Heart left ventricle (tissue), 16 donors: ENCODE measurements around the gene WNT7A. TPM values are rescaled to one million over a fixed set of nuclear protein-coding genes. Genes with fewer than 3 reads are reported as not detected.

ENCODE experiments used
- ATAC-seq, 4 donors: fragments of 200-7000 bp; cut with Tn5 transposase; one replicate each; pipeline ENCODE4 v1.9.1; 2020 to 2022; ENCODE audit warnings: moderate library complexity in 4 of 4, mild to moderate bottlenecking in 3 of 4, moderate number of reproducible peaks in 1 of 4
- DNase-seq, 5 donors: peaks; one replicate each; pipeline ENCODE4 v3.0.0-alpha.2; 2020
- H3K27ac ChIP-seq, 12 donors: fragments of 200-600 bp; sonication (generic) in 4 of 12; one replicate each; pipeline versions ENCODE4 v1.5.0 to v1.8.0; 2016 to 2022; ENCODE audit warnings: mild to moderate bottlenecking in 2 of 12
- H3K27me3 ChIP-seq, 9 donors: fragments of 200-600 bp; sonication (generic) in 2 of 9; one replicate each; pipeline versions ENCODE4 v1.5.1 to v1.8.0; 2016 to 2022; ENCODE audit warnings: mild to moderate bottlenecking in 3 of 9
- H3K36me3 ChIP-seq, 9 donors: fragments of 200-600 bp; sonication (generic) in 2 of 9; one replicate each; pipeline versions ENCODE4 v1.5.0 to v1.8.0; 2018 to 2022; ENCODE audit warnings: mild to moderate bottlenecking in 2 of 9
- H3K4me1 ChIP-seq, 12 donors: fragments of 200-600 bp; sonication (generic) in 4 of 12; one replicate each; pipeline versions ENCODE4 v1.5.0 to v1.8.0; 2016 to 2022; ENCODE audit warnings: mild to moderate bottlenecking in 3 of 12
- H3K4me3 ChIP-seq, 12 donors: fragments of 200-600 bp; sonication (generic) in 4 of 12; one replicate each; pipeline versions ENCODE4 v1.5.0 to v1.8.0; 2017 to 2022; ENCODE audit warnings: mild to moderate bottlenecking in 9 of 12, moderate library complexity in 4 of 12
- H3K9me3 ChIP-seq, 12 donors: fragments of 200-600 bp; sonication (generic) in 4 of 12; one replicate each; pipeline versions ENCODE4 v1.5.0 to v1.8.0; 2016 to 2022; ENCODE audit warnings: mild to moderate bottlenecking in 1 of 12
- CTCF ChIP-seq, 12 donors: fragments of 200-600 bp; sonication (generic) in 4 of 12; IDR thresholded peaks; one replicate each; pipeline versions ENCODE4 v1.5.0 to v1.8.0; 2018 to 2022; ENCODE audit warnings: antibody characterized with exemption in 12 of 12, mild to moderate bottlenecking in 5 of 12
- POLR2A ChIP-seq, 2 donors: fragments of 450-650 bp; IDR thresholded peaks; one replicate each; pipeline ENCODE4 v1.6.1; 2017; ENCODE audit warnings: antibody characterized with exemption in 2 of 2, mild to moderate bottlenecking in 2 of 2, moderate library complexity in 2 of 2
- WGBS, 4 donors: extraction: QIAGEN DNeasy Blood & Tissue Kit in 2 of 4; methylation state at CpG; one replicate each; pipeline versions ENCODE4 v1.1.5 to v1.1.7; 2013 to 2018; 5-methylcytosine and 5-hydroxymethylcytosine counted together
- intact Hi-C, 10 donors: fragments of 100-400 bp; cut with DNase I; formaldehyde crosslinking; loops; one replicate each; pipeline versions ENCODE4 v1.11.1 to v1.14.2; 2022
- polyA plus RNA-seq, 2 donors: library from polyadenylated mRNA; stranded (reverse); fragments of 200-250 nt; gene quantifications; one replicate each; pipeline ENCODE4 v1.2.3, GENCODE V29; 2013
- total RNA-seq, 9 donors: library from RNA; depleted of rRNA in 2 of 9; stranded (reverse); fragments of >200 nt in 2 of 9; fragmentation: NEBNext Ultra II Directional in 3 of 9; extraction: Animal tissue kit (Norgen Biotek cat#: 25700) in 3 of 9; gene quantifications; one replicate each; pipeline versions ENCODE4 v1.1.0 to v1.2.4, GENCODE V29; 2016 to 2023
- donor health status: ischemic (EF 13 %, LVEDD 7.1; RV severe dilation, severe dysfunction).
- donor health status: healthy with polysubstance abuse.
- donor health status: DM: no; HTN: yes; CAD: no.
- donor health status: DM: no; HTN: no; CAD: no.
- donor health status: ischemic (EF 25% LVEDD 6.9; RV normal size, moderate dysfunction).
- donor health status: ischemic (EF 25% LVEDD 5.7; RV mildly dilated, moderate dysfunction).
- donor health status: healthy.
- donor health status: DM: yes; HTN: yes; CAD: no.
- donor health status: ischemic (EF 35%, LVEDD 5.7; RV mildly dilated, moderate dysfunction).
- donor health status: nonischemic (EF 11% LVEDD 7.7; RV severe dilation, severe dysfunction).
- donor health status: DM: yes; HTN: yes; CAD: no.
- donor health status: PGD.
- donor health status: ischemic (EF 29% LVEDD 5.4; RV normal size, mild dysfunction).
- donor health status: nonischemic (EF 23%, LVEDD 6.1; RV moderate dilation, normal function).

Gene WNT7A
- total and polyA plus RNA-seq, 11 donors: not detected

GRCh38 chr3:13833506-13834257, 46.2 kb downstream of the WNT7A start:
- Histone ChIP-seq H3K27ac (no peak overlapping the region), H3K4me1 (no peaks in the 10 kb centered on the region), H3K9me3 (peaks cover 0 to 4% (median 0%) of the 10 kb centered on the region in 12 donors), H3K27me3 (peaks cover 0 to 57% (median 4%) of the 10 kb centered on the region in 9 donors), H3K36me3 (no peaks in the 10 kb centered on the region), H3K4me3 (no peak overlapping the region)
- ATAC-seq: no peak
- WGBS, 4 donors: 71 to 80% (median 78%) methylated on average over 7 to 9 of the region's 9 CpGs
- TF ChIP-seq POLR2A (IDR thresholded peaks at IDR 0.05): no peak
- no peak for TF ChIP-seq CTCF (IDR thresholded peaks at IDR 0.05)
- intact Hi-C loops: no loop called here
- DNase-seq: no peak

GRCh38 chr3:13832130-13832529, 47.7 kb downstream of the WNT7A start:
- intact Hi-C loops: no loop called here
- DNase-seq: no peak

GRCh38 chr3:13831386-13831996, 48.4 kb downstream of the WNT7A start:
- WGBS, 4 donors: 77 to 86% (median 85%) methylated on average over 5 to 8 of the region's 8 CpGs
- TF ChIP-seq CTCF (IDR thresholded peaks at IDR 0.05): no peak
- no peak for TF ChIP-seq POLR2A (IDR thresholded peaks at IDR 0.05)
- Histone ChIP-seq H3K4me1 (no peaks in the 10 kb centered on the region), H3K36me3 (no peaks in the 10 kb centered on the region), H3K9me3 (peaks cover 0 to 4% (median 0%) of the 10 kb centered on the region in 12 donors), H3K27me3 (peaks cover 0 to 51% (median 4%) of the 10 kb centered on the region in 9 donors), H3K4me3 (no peak overlapping the region), H3K27ac (no peak overlapping the region)
- DNase-seq (no peak), ATAC-seq (no peak)
- intact Hi-C loops: no loop called here

More at GRCh38 chr3:13832130-13832529, 47.7 kb downstream of the WNT7A start:
- ATAC-seq: no peak
- H3K27me3 ChIP-seq: peaks cover 0 to 57% (median 4%) of the 10 kb centered on the region in 9 donors
- H3K9me3 ChIP-seq: peaks cover 0 to 4% (median 0%) of the 10 kb centered on the region in 12 donors
- H3K4me3 ChIP-seq: no peak overlapping the region
- TF ChIP-seq POLR2A (IDR thresholded peaks at IDR 0.05): no peak
- TF ChIP-seq CTCF (IDR thresholded peaks at IDR 0.05): no peak
- no peaks in the 10 kb centered on the region for H3K36me3 ChIP-seq
- H3K4me1 ChIP-seq: no peaks in the 10 kb centered on the region
- H3K27ac ChIP-seq: no peak overlapping the region

- Histone ChIP-seq H3K36me3 (no peaks in the 10 kb centered on the region), H3K4me3 (no peak overlapping the region), H3K27me3 (peaks cover 0 to 32% (median 4%) of the 10 kb centered on the region in 9 donors), H3K27ac (no peak overlapping the region), H3K4me1 (no peaks in the 10 kb centered on the region), H3K9me3 (peaks cover 0 to 4% (median 0%) of the 10 kb centered on the region in 12 donors)
- 79 to 87% (median 83%) methylated on average over 11 of the region's 11 CpGs for WGBS, 4 donors
- intact Hi-C loops: no loop called here
- TF ChIP-seq POLR2A (IDR thresholded peaks at IDR 0.05): no peak
- no peak for TF ChIP-seq CTCF (IDR thresholded peaks at IDR 0.05)
- DNase-seq (no peak), ATAC-seq (no peak)
Measured at GRCh38 chr3:13829311-13829710, 50.6 kb downstream of the WNT7A start.
